Measurements from ENCODE around the gene CFAP99.

DNA sequence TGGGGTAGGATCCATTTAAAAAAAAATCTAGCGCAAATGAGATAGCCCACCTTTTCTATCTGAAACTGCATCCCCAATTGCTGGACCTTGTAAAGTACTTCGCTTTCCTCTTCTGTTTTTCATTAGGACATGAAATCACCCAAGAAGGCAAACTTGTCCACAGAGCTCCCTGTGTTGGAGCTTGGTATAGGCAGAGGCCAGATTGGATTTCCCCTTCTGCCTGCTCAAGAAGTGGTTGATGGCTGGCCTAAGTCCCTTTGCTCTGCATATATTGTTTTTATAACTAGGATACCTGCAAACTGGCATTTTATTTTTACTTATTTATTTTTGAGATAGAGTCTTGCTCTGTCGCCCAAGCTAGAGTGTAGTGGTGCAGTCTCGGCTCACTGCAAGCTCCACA lies 78.6 kb downstream of the CFAP99 start:
- TF ChIP-seq CTCF (IDR thresholded peaks at IDR 0.05) (no peak), EP300 (IDR thresholded peaks at IDR 0.05) (no peak), POLR2AphosphoS5 (IDR thresholded peaks at IDR 0.05) (no peak), POLR2A (IDR thresholded peaks at IDR 0.05) (no peak)

All from stomach (tissue), 4 donors.